GM10266 (cell line): ENCODE results near the gene SULT2B1.

ENCODE experiments used
- DNase-seq: peaks from one replicate; pipeline ENCODE4 v3.0.0; 2012; ENCODE audit errors: extremely low spot score
- TF ChIP-seq, protein P1 (sequence below): IDR thresholded peaks from 2 replicates; pipeline ENCODE4 v1.5.1; 2012; ENCODE audit warnings: mild to moderate bottlenecking, low read depth; ENCODE audit not compliant: control insufficient read depth, insufficient read depth; ENCODE audit errors: missing control alignments

The SULT2B1 gene

DNA sequence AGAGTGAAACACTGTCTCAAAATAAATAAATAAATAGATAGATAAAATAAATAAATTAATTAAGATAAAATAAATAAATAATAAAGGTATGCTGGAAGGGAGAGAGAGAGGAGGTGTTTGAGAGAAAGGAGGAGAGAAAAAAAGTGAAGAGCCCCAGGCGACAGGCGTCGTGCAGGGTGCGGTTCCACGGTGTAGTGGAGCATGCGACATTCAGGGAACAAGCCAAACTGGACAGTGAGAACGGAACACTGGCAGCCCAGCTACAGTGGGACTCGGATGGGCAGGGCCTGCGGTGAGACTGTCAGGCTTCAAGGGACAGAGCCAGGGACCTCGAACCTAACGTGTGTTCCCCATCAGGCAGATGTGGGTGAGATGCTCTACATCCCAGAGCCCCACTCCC lies 9.4 kb downstream of the SULT2B1 start:
- TF ChIP-seq, protein P1, sequence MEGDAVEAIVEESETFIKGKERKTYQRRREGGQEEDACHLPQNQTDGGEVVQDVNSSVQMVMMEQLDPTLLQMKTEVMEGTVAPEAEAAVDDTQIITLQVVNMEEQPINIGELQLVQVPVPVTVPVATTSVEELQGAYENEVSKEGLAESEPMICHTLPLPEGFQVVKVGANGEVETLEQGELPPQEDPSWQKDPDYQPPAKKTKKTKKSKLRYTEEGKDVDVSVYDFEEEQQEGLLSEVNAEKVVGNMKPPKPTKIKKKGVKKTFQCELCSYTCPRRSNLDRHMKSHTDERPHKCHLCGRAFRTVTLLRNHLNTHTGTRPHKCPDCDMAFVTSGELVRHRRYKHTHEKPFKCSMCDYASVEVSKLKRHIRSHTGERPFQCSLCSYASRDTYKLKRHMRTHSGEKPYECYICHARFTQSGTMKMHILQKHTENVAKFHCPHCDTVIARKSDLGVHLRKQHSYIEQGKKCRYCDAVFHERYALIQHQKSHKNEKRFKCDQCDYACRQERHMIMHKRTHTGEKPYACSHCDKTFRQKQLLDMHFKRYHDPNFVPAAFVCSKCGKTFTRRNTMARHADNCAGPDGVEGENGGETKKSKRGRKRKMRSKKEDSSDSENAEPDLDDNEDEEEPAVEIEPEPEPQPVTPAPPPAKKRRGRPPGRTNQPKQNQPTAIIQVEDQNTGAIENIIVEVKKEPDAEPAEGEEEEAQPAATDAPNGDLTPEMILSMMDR: no peak
- no peak for DNase-seq

DNA sequence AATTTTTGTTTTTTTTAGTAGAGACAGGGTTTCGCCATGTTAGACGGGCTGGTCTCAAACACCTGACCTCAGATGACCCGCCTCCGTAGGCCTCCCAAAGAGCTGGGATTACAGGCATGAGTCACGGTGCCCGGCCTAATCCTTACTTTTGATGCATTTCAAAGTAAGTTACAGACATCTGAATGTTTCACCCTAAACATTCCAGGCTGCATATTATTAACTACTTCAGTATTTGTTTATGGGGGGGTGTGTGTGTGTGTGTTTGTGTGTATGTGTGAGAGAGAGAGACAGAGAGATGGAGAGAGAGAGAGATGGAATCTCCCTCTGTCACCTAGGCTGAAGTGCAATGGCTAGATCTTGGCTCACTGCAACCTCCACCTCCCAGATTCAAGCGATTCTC lies 13.1 kb downstream of the SULT2B1 start:
- TF ChIP-seq, protein P1: no peak
- DNase-seq: no peak

DNA sequence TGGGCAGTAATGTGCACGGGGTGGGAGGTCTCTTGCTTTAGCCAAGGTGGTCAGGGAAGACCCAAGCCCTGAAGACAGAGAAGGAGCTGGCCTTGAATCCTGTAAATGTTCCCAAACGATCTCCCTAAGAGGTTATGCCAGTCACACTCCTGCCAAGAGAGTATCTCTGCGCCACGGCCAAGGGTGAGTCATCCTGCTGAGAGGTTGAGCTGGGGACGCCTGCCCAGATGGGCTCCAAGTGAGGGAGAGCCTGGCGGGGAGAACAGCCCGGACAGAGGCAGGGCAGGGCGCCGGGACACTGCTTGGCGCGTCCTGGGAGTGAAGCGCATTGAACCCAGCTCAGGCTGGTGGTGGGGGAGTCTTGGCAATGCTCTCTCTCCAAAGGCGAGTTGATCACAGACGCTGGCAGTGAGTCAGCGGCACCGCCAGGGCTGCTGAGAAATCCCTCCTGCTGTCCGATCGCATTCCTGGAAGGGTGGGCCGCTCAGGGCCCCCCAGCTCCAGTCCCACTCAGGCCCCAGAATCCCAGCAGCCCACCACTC lies 16.4 kb downstream of the SULT2B1 start:
- TF ChIP-seq, protein P1: no peak
- no peak for DNase-seq

DNA sequence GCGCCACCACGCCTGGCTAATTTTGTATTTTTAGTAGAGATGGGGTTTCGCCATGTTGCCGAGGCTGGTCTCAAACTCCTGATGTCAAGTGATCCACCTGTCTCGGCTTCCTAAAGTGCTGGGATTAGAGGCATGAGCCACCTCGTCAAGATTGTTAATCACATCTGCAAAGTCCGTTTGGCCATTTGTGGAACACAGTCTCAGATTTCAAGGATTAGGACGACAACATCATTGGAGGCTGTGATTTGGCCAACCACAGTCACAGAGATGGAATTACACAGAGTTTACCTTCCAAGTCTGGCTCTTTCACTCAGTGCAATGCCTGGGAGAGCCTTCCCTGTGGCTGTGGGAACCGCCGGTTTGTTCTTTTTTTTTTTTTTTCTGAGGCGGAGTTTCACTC lies 17.8 kb downstream of the SULT2B1 start:
- DNase-seq: no peak
- TF ChIP-seq, protein P1: no peak

DNA sequence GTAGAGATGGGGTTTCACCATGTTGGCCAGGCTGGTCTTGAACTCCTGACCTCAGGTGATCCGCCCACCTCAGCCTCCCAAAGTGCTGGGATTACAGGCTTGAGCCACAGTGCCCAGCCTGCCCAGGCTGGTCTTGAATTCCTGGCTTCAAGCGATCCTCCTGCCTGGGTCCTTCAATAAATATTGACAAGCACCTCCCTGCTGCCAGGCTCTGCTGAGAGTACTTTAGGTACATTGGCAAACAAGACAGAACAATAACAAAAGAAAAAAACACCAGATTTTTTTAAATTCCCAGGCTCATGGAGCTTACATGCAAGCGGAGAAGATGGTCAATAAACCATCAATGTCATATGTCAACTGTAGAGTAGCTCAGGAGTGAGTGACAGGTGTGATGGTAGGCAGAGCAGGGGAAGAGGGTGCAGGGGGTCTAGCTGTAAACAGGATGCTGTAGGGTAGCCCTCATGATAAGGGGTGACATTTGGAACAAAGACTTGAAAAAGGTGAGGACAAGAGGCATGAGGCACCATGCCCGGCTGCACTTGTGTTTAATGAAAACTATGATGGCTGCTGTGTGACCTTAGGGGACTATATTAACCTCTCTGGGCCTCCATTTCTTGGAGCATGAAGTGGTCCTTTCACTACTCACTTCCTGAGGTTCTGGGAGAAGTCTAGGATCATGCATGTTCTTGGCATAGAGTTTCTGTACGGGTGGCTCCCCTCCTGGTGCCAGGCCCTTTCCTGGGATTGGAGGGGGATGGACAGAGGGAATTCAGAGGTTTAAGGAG lies 19.6 kb downstream of the SULT2B1 start:
- TF ChIP-seq, protein P1: no peak
- DNase-seq: no peak

DNA sequence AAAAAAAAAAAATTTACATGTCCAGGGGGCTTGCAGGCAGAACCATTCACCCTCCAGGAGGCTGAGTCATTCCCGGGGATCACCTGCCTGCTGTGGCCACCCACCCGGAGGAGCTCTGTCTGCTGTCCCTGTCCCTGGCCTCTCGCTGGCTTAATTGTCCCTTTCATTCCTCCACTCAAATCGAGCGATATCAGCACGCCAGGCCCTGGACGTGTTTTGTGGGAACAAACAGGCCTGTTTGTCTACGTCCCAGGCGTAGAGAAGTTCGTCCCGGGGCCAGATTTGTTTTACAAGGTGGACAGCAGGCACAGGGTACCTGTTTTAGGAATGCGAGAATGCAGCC lies 21.2 kb downstream of the SULT2B1 start:
- DNase-seq: no peak

More for the DNA sequence above, 21.2 kb downstream of the SULT2B1 start:
- TF ChIP-seq, protein P1: no peak
